GM12892 (cell line): ENCODE data around the gene TM7SF3.

ENCODE experiments used
- POLR2A ChIP-seq: IDR thresholded peaks from 2 replicates; pipeline ENCODE4 v1.6.1; 2011; ENCODE audit warnings: low read depth, low read length, control low read depth
- POLR2AphosphoS5 ChIP-seq: IDR thresholded peaks from 2 replicates; pipeline ENCODE4 v1.6.1; 2011; ENCODE audit warnings: low read depth, low read length, control low read depth

DNA sequence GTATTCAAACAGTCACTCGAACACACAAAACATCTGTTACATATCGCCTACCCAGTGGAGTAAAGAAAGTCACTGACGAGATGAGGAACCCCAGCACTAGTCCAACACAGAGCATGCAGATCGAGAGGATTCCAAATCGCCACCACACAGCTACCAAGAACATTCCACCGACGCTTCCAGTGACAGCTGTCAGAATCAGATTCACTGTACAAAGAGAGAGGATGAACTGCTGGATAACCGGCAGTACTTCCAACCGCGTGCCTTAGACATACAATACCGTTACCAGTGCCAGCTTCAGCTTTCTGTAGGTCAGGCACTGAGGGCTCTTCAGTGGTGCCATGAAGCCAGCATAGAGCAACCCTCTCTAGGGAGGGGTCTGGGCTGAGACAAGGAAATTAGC lies 34.5 kb downstream of the TM7SF3 start:
- TF ChIP-seq POLR2AphosphoS5 (no peak), POLR2A (no peak)
